GM12892 (cell line): ENCODE measurements around the gene KAT6B.

ENCODE experiments used
- DNase-seq: peaks from one replicate; pipeline ENCODE4 v3.0.0; 2011; ENCODE audit not compliant: insufficient read length
- FAIRE-seq: peaks from 2 replicates; lab custom pipeline; 2011; peaks lifted over from hg19 to GRCh38; lab: Jason Lieb, UNC
- POLR2A ChIP-seq: IDR thresholded peaks from 2 replicates; pipeline ENCODE4 v1.6.1; 2011; ENCODE audit warnings: low read depth, low read length, control low read depth
- POLR2AphosphoS5 ChIP-seq: IDR thresholded peaks from 2 replicates; pipeline ENCODE4 v1.6.1; 2011; ENCODE audit warnings: low read depth, low read length, control low read depth
- TAF1 ChIP-seq: IDR thresholded peaks from 2 replicates; pipeline ENCODE4 v1.6.1; 2011; ENCODE audit warnings: low read depth, mild to moderate bottlenecking, control low read depth, low read length, borderline replicate concordance

The KAT6B gene

GRCh38 chr10:74932648-74933047 is 106.2 kb downstream of the KAT6B start:
- FAIRE-seq, result no peak
- DNase-seq, result no peak
- no peak for TF ChIP-seq POLR2AphosphoS5
- no peak for TF ChIP-seq POLR2A
- TF ChIP-seq TAF1, result no peak

GRCh38 chr10:74934100-74934812 is 107.9 kb downstream of the KAT6B start:
- TF ChIP-seq POLR2AphosphoS5, result no peak
- TF ChIP-seq TAF1, result no peak
- TF ChIP-seq POLR2A, result no peak
- DNase-seq (no peak), FAIRE-seq (no peak)

- FAIRE-seq, result no peak
Measured at GRCh38 chr10:74936577-74937265, 110.3 kb downstream of the KAT6B start.

GRCh38 chr10:74937266-74937856 is 111.0 kb downstream of the KAT6B start:
- no peak for TF ChIP-seq POLR2AphosphoS5
- TF ChIP-seq POLR2A, result no peak
- TF ChIP-seq TAF1, result no peak
- no peak for DNase-seq
- FAIRE-seq, result no peak

More at GRCh38 chr10:74936577-74937265, 110.3 kb downstream of the KAT6B start:
- no peak for DNase-seq
- TF ChIP-seq POLR2A, result no peak
- TF ChIP-seq POLR2AphosphoS5, result no peak
- TF ChIP-seq TAF1, result no peak

GRCh38 chr10:74944205-74944604 is 117.8 kb downstream of the KAT6B start:
- TF ChIP-seq POLR2AphosphoS5 (no peak), TAF1 (no peak), POLR2A (no peak)
- FAIRE-seq, result no peak
- no peak for DNase-seq

- TF ChIP-seq TAF1, result no peak
- TF ChIP-seq POLR2AphosphoS5, result no peak
- no peak for TF ChIP-seq POLR2A
- no peak for FAIRE-seq
- DNase-seq, result no peak
Measured at GRCh38 chr10:74947781-74948401, 121.5 kb downstream of the KAT6B start.

GRCh38 chr10:74949034-74949832 is 122.8 kb downstream of the KAT6B start:
- FAIRE-seq, result no peak
- no peak for TF ChIP-seq POLR2A
- DNase-seq, result no peak

- FAIRE-seq (no peak), DNase-seq (no peak)
- TF ChIP-seq POLR2A, result no peak
- no peak for TF ChIP-seq POLR2AphosphoS5
Measured at GRCh38 chr10:74949843-74950765, 123.7 kb downstream of the KAT6B start.

- no peak for DNase-seq
- no peak for TF ChIP-seq POLR2AphosphoS5
- no peak for TF ChIP-seq TAF1
- no peak for TF ChIP-seq POLR2A
- FAIRE-seq, result peak; percentile 30
Measured at GRCh38 chr10:74953214-74953613, 126.8 kb downstream of the KAT6B start.

- no peak for FAIRE-seq
- DNase-seq, result no peak
- TF ChIP-seq POLR2A (no peak), TAF1 (no peak), POLR2AphosphoS5 (no peak)
Measured at GRCh38 chr10:74955796-74956195, 129.4 kb downstream of the KAT6B start.
